Heart left ventricle (tissue), 13 donors: Measurements from ENCODE around the gene LYRM4.

Experiments
- POLR2A ChIP-seq, 2 donors: fragments of 450-650 bp; IDR thresholded peaks; one replicate each; pipeline ENCODE4 v1.6.1; 2017; ENCODE audit warnings: antibody characterized with exemption in 2 of 2, mild to moderate bottlenecking in 2 of 2, moderate library complexity in 2 of 2
- TF ChIP-seq, protein P1 (sequence below), 12 donors: fragments of 200-600 bp; sonication (generic) in 4 of 12; IDR thresholded peaks; one replicate each; pipeline versions ENCODE4 v1.5.0 to v1.8.0; 2018 to 2022; ENCODE audit warnings: antibody characterized with exemption in 12 of 12, mild to moderate bottlenecking in 5 of 12
- donor health status: ischemic (EF 13 %, LVEDD 7.1; RV severe dilation, severe dysfunction).
- donor health status: DM: no; HTN: yes; CAD: no.
- donor health status: DM: no; HTN: no; CAD: no.
- donor health status: ischemic (EF 25% LVEDD 6.9; RV normal size, moderate dysfunction).
- donor health status: ischemic (EF 25% LVEDD 5.7; RV mildly dilated, moderate dysfunction).
- donor health status: ischemic (EF 35%, LVEDD 5.7; RV mildly dilated, moderate dysfunction).
- donor health status: nonischemic (EF 11% LVEDD 7.7; RV severe dilation, severe dysfunction).
- donor health status: DM: yes; HTN: yes; CAD: no.
- donor health status: PGD.
- donor health status: ischemic (EF 29% LVEDD 5.4; RV normal size, mild dysfunction).
- donor health status: nonischemic (EF 23%, LVEDD 6.1; RV moderate dilation, normal function).

DNA sequence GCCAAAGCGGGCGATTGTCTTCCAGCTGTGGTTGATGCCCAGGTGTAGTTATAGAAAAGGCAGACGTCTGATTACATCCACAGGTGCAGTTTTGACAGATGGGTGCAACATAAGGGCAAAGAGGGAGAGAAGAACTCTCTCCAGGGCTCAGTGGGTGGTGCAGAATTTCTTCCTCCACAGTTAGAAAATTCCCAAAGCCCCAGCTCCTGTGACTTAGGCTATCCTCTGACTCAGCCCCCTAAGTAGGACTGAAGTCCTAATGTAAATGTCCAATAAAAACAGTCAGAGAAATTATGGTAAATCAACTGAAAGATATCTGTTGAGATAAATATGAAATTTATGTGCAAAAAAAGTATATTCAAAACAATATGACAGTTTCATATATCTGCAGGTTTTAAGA is 31.4 kb downstream of the LYRM4 start:
- TF ChIP-seq POLR2A (IDR thresholded peaks at IDR 0.05): no peak
- TF ChIP-seq, protein P1, sequence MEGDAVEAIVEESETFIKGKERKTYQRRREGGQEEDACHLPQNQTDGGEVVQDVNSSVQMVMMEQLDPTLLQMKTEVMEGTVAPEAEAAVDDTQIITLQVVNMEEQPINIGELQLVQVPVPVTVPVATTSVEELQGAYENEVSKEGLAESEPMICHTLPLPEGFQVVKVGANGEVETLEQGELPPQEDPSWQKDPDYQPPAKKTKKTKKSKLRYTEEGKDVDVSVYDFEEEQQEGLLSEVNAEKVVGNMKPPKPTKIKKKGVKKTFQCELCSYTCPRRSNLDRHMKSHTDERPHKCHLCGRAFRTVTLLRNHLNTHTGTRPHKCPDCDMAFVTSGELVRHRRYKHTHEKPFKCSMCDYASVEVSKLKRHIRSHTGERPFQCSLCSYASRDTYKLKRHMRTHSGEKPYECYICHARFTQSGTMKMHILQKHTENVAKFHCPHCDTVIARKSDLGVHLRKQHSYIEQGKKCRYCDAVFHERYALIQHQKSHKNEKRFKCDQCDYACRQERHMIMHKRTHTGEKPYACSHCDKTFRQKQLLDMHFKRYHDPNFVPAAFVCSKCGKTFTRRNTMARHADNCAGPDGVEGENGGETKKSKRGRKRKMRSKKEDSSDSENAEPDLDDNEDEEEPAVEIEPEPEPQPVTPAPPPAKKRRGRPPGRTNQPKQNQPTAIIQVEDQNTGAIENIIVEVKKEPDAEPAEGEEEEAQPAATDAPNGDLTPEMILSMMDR (IDR thresholded peaks at IDR 0.05): no peak
